ENCODE measurements around the gene EAF1. TPM values are rescaled to one million over a fixed set of nuclear protein-coding genes. Genes with fewer than 3 reads are reported as not detected.

EAF1 gene
- total RNA-seq, 1 donor from 2014 or later = 23.9 TPM

GRCh38 chr3:15452156-15452555 lies 24.8 kb downstream of the EAF1 start:
- Mint-ChIP-seq H3K9me3 (ENCODE audit: unreplicated experiment) (no peaks in the 10 kb centered on the region), H3K4me3 (ENCODE audit: unreplicated experiment) (no peak overlapping the region), H3K4me1 (ENCODE audit: unreplicated experiment) (no peaks in the 10 kb centered on the region), H3K27ac (ENCODE audit: unreplicated experiment) (no peak overlapping the region), H3K36me3 (ENCODE audit: low read depth, unreplicated experiment) (peaks cover 6% of the 10 kb centered on the region), H3K27me3 (ENCODE audit: unreplicated experiment) (peaks cover 6% of the 10 kb centered on the region)
- no peak for DNase-seq (ENCODE audit: low spot score)
- TF ChIP-seq, protein P1, sequence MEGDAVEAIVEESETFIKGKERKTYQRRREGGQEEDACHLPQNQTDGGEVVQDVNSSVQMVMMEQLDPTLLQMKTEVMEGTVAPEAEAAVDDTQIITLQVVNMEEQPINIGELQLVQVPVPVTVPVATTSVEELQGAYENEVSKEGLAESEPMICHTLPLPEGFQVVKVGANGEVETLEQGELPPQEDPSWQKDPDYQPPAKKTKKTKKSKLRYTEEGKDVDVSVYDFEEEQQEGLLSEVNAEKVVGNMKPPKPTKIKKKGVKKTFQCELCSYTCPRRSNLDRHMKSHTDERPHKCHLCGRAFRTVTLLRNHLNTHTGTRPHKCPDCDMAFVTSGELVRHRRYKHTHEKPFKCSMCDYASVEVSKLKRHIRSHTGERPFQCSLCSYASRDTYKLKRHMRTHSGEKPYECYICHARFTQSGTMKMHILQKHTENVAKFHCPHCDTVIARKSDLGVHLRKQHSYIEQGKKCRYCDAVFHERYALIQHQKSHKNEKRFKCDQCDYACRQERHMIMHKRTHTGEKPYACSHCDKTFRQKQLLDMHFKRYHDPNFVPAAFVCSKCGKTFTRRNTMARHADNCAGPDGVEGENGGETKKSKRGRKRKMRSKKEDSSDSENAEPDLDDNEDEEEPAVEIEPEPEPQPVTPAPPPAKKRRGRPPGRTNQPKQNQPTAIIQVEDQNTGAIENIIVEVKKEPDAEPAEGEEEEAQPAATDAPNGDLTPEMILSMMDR (IDR thresholded peaks at IDR 0.05; ENCODE audit: unreplicated experiment) = no peak

DNA sequence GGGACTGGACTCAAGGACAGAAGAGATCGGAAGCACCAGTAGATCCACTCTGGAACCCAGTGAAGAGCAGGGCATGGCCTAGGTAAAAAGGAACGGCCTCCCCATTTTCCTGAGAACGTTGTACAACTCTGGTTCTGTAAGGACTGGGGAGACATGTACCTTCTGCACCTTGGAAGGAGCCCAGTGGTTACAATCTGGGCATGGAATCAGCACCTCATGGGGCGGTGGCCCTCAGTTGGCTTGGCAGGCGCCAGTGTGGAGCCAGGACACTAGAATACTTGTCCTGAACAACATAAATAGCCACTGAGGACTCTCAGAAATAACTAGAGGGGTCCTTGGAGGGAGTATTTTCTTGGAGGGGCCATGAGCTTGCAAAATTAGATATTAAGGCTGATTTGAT lies 25.6 kb downstream of the EAF1 start:
- Mint-ChIP-seq H3K4me1 (ENCODE audit: unreplicated experiment) (no peaks in the 10 kb centered on the region), H3K9me3 (ENCODE audit: unreplicated experiment) (no peaks in the 10 kb centered on the region), H3K36me3 (ENCODE audit: low read depth, unreplicated experiment) (peaks cover 6% of the 10 kb centered on the region), H3K27ac (ENCODE audit: unreplicated experiment) (no peak overlapping the region), H3K27me3 (ENCODE audit: unreplicated experiment) (peaks cover 6% of the 10 kb centered on the region), H3K4me3 (ENCODE audit: unreplicated experiment) (no peak overlapping the region)
- TF ChIP-seq, protein P1 (IDR thresholded peaks at IDR 0.05; ENCODE audit: unreplicated experiment) = no peak
- no peak for DNase-seq (ENCODE audit: low spot score)

DNA sequence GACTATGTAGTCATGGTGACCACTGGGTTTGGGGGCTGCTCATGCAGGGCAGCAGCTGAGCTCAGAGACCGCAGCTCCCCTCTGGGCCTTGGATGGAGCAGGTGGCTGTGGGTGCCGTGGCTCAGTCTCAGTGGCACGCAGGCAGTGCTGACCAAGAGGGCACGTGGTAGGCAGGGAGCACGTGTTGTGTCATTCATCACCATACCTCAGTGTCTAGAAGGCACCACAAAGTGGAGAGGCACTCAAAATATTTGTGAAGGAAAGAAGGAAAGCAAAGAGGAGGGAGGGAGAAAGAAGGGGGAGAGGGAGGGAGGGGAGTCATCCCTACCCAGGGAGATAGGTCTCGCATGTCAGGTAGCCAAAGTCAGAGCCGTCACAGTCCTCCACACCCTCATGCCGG lies 26.1 kb downstream of the EAF1 start:
- Mint-ChIP-seq H3K4me1 (ENCODE audit: unreplicated experiment) (no peaks in the 10 kb centered on the region), H3K36me3 (ENCODE audit: low read depth, unreplicated experiment) (peaks cover 9% of the 10 kb centered on the region), H3K4me3 (ENCODE audit: unreplicated experiment) (no peak overlapping the region), H3K27me3 (ENCODE audit: unreplicated experiment) (peaks cover 6% of the 10 kb centered on the region), H3K9me3 (ENCODE audit: unreplicated experiment) (no peaks in the 10 kb centered on the region), H3K27ac (ENCODE audit: unreplicated experiment) (no peak overlapping the region)
- no peak for DNase-seq (ENCODE audit: low spot score)
- TF ChIP-seq, protein P1 (IDR thresholded peaks at IDR 0.05; ENCODE audit: unreplicated experiment) = no peak

GRCh38 chr3:15453991-15454625 lies 26.7 kb downstream of the EAF1 start:
- Mint-ChIP-seq H3K4me1 (ENCODE audit: unreplicated experiment) (no peaks in the 10 kb centered on the region), H3K4me3 (ENCODE audit: unreplicated experiment) (no peak overlapping the region), H3K36me3 (ENCODE audit: low read depth, unreplicated experiment) (peaks cover 9% of the 10 kb centered on the region), H3K27me3 (ENCODE audit: unreplicated experiment) (peaks cover 6% of the 10 kb centered on the region), H3K27ac (ENCODE audit: unreplicated experiment) (no peak overlapping the region), H3K9me3 (ENCODE audit: unreplicated experiment) (no peaks in the 10 kb centered on the region)
- TF ChIP-seq, protein P1 (IDR thresholded peaks at IDR 0.05; ENCODE audit: unreplicated experiment) = no peak
- DNase-seq (ENCODE audit: low spot score) = no peak

DNA sequence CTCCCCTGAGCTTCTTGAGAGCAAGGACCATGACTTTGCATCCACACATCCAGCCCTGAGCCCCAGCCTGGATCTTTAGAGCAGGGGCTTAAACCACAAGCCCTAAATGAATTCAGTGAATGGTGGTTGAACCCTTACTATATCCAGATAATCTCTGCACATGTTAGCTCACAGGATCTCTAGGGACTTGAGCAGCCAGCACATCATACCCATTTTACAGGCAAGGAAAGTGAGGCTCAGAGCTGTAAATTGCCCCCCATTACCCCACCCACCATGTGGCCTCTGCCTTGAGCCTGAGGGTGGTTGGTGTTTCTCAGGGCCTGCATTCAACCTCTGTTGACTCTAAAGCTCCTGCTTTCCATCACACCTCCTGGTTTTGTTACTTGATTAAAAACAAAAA lies 27.6 kb downstream of the EAF1 start:
- Mint-ChIP-seq H3K9me3 (ENCODE audit: unreplicated experiment) (no peaks in the 10 kb centered on the region), H3K27ac (ENCODE audit: unreplicated experiment) (no peak overlapping the region), H3K36me3 (ENCODE audit: low read depth, unreplicated experiment) (peaks cover 9% of the 10 kb centered on the region), H3K4me3 (ENCODE audit: unreplicated experiment) (no peak overlapping the region), H3K4me1 (ENCODE audit: unreplicated experiment) (no peaks in the 10 kb centered on the region), H3K27me3 (ENCODE audit: unreplicated experiment) (peaks cover 6% of the 10 kb centered on the region)
- TF ChIP-seq, protein P1 (IDR thresholded peaks at IDR 0.05; ENCODE audit: unreplicated experiment) = no peak
- no peak for DNase-seq (ENCODE audit: low spot score)
